COR-L47 (cell line): ENCODE results near the gene PCDHA1.
"Not testable (repeated sequence)": the region's sequence is repeated elsewhere in the genome, so short reads cannot be mapped to it uniquely, and the experiment has no call there.

Source experiments
- DNase-seq: peaks from one replicate; lab custom pipeline; 2025; lab: John Stamatoyannopoulos, UW

Gene PCDHA1

DNA sequence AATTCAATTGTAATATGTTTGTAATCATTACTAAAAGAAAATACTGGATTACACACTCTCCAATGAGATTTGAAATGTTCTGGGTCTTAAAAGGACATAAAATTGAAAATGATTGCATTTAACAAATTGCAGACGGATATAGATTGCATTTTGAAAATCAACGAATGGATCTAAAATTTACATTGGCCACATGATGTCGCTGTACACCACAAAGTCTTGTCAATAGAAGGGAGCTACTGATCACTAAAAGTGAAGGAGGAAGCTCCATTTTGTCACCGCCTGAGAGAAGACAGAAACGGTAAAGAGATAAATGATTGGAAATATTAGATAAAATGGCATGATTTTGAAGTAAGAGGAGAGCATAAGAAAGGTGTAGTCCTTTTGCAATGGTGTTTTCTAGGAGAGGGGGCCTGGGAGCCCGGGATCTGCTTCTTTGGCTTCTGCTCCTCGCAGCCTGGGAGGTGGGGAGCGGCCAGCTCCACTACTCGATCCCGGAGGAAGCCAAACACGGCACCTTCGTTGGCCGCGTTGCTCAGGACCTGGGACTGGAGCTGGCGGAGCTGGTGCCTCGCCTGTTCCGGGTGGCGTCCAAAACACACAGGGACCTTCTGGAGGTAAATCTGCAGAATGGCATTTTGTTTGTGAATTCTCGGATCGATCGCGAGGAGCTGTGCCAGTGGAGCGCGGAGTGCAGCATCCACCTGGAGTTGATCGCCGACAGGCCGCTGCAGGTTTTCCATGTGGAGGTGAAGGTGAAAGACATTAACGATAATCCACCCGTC, at the start of gene PCDHA1:
TSS of gene PCDHA1 (plus strand) at position 236 of the 782 bp plus-strand sequence.
- no peak for DNase-seq

DNA sequence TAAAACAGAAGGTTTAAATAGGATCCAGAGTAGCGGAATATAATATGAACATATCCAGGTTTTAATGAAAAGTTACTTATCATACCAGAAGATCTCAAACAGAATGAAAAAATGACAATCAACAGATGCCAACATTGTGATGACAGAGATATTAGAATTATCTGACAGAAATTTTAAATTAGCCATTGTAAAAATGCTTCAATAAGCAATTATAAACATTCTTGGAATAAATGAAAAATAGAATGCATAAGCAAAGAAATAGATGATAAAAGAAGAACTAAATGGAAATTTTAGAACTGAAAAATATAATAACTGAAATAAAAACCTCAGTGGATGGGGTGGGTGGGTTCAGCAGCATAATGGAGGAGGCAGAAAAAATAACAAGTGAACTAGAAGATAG, 48.5 kb upstream of the PCDHA1 start:
- DNase-seq = no peak

DNA sequence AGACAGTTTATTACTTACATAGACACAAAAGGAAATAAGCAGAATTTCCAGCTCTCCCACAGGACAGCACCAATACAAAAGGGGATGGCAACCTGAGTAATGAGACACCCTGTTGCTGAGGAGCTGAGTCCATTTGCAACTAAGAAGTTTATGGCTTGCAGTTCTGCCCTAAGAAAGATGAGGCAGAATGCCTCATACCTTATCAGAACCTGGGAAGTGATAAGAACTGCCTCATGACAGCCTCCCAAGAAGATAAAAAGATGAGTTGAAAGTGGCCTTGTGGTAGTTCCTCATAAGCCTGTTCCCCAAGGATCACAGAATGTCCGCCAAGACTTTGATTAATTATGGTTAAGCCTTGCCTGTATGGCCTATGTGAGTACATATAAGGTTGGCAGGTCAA, 44.0 kb upstream of the PCDHA1 start:
- DNase-seq = no peak

DNA sequence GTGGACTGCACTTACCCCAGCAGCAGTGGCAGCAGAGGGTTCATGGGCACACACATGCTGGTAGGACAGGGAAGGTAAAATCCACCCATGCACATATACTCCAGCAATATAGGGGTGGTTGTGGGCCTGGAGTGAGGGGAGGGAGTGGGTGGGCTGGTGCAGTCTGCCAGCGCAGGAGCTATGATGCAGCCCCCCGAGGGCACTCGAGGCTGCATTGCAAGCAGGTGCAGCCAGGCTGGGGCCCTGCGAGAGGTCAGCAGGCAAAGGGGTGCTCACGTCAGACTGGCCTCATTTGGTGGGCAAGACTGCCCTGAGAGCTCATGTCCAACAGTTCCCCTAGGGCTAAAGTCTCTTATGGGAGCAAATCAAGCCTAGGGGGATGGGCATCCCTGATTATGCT, 32.4 kb upstream of the PCDHA1 start:
- no peak for DNase-seq

DNA sequence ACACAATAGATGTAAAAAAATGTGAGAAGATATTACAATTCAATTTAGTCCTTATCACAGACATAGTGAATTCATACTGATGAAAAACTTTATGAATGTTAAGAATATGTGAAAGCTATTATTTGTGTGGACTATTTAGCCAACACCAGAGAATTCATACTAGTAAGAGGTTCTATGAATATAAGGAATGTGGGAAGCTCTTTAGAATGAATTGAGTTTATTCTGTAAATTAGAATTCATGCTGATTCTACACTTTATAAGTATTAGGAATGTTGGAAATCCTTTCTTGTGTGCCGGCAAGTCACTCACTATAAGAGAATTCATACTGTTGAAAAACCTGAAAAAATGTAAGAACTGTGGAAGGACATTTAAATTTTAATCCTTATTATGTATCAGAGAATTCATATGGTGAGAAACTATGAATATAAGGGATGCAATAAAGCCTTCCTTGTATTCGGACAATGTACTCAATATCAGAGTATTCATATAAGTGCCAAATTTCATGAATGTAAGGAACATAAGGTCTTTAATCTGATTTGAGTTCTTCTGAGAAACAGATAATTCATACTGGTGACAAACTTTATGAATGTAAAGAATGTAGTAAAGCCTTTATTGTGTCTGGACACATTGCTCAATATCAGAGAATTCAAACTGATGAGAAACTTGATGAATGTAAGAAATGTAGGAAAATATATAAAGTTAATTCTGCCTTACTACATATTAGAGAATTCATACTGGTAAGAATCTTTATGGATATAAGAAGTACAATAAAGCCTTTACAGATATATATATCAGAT, 21.6 kb upstream of the PCDHA1 start:
- no peak for DNase-seq

DNA sequence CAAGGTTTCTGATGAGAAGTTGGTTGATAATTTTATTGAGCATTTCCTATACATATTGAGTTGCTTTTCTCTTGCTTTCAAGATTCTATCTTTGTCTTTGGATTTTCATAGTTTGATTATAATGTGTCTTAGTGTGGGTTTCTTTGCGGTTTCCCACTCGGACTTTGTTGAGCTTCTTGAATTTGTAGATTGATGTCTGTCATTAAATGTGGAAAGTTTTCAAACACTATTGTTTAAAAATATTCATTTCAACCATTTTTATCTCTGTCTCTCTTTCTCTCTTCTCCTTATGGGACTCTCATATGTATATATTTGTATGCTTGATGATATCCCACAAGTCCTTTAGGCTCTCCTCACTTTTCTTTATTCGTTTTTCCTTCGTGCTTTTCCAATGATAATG, 18.5 kb upstream of the PCDHA1 start:
- no peak for DNase-seq

DNA sequence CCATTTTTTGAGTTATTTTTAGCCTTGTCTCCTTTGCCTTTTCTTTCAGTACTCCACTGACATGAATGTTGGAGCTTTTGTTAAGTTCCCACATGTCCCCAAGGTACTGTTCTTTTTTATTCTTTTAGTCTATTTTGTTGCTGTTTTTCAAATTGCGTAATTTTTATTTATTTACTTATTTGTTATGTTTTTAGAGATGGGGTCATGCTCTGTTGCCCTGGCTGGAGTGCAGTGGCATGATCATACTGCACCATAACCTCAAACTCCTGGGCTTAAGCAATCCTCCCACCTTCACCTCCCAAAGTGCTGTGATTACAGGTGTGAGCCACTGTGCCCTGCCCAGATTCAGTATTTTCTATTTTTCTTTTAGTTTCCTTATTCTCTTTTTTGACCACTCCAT, 5.4 kb upstream of the PCDHA1 start:
- no peak for DNase-seq

DNA sequence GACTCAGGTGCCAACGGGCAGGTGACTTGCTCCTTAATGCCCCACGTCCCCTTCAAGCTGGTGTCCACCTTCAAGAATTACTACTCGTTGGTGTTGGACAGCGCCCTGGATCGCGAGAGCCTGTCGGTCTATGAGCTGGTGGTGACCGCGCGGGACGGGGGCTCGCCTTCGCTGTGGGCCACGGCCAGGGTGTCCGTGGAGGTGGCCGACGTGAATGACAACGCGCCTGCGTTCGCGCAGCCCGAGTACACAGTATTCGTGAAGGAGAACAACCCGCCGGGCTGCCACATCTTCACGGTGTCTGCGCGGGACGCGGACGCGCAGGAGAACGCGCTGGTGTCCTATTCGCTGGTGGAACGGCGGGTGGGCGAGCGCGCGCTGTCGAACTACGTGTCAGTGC, 1.5 kb downstream of the PCDHA1 start:
- not testable (repeated sequence) for DNase-seq

DNA sequence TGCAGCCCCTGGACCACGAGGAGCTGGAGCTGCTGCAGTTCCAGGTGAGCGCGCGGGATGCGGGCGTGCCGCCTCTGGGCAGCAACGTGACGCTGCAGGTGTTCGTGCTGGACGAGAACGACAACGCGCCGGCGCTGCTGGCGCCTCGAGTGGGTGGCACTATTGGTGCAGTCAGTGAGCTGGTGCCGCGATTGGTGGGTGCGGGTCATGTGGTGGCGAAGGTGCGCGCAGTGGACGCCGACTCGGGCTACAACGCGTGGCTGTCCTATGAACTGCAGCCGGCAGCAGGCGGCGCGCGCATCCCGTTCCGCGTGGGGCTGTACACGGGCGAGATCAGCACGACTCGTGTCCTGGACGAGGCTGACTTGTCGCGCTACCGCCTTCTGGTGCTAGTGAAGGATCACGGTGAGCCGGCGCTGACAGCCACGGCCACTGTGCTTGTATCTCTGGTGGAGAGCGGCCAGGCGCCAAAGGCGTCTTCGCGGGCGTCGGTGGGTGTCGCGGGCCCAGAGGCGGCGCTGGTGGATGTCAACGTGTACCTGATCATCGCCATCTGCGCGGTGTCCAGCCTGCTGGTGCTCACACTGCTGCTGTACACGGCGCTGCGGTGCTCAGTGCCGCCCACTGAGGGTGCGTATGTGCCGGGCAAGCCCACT, 2.0 kb downstream of the PCDHA1 start:
- DNase-seq = not testable (repeated sequence)

DNA sequence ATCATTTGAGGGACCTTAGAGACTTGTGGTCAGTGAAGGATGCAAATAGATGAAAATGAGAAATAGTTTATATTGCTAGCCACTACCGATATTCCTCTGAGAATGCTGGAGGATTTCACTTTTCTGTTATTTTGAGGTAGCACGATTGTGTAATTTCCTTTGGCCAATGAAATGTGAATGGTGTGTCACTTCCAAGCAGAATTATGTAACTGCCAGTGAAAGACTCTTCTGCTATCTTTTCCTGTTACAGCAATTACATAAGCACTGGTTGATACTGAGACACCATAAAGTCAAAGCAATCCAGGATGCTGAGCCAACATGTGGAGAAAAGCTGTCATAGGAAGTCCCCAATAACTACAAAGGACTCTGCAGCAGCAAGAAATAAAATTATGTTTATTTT, 5.1 kb downstream of the PCDHA1 start:
- DNase-seq = no peak

DNA sequence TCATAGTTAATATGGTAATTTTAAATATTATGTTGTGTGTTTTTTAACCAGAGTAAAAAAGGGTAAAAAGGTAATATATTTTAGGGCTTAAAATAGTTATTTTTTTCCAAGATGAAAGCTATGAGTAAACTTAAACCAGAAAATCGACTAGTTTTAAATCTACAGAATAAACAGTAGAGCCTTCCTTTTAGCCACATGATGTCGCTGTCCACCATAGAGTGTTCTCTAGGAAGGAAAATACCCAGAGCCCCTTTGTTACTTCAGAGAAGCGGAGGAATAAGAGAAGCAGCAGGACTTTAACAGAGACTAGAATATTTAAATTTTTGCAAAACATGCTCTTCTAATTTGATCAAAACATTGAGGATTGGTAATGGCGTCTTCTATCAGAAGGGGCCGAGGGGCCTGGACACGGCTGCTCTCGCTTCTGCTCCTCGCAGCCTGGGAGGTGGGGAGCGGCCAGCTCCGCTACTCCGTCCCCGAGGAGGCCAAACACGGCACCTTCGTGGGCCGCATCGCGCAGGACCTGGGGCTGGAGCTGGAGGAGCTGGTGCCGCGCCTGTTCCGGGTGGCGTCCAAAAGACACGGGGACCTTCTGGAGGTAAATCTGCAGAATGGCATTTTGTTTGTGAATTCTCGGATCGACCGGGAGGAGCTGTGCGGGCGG, 8.8 kb downstream of the PCDHA1 start, which contains the start of gene PCDHA2:
TSS of gene PCDHA2 (plus strand) at position 258 of the 664 bp plus-strand sequence.
- DNase-seq = no peak

DNA sequence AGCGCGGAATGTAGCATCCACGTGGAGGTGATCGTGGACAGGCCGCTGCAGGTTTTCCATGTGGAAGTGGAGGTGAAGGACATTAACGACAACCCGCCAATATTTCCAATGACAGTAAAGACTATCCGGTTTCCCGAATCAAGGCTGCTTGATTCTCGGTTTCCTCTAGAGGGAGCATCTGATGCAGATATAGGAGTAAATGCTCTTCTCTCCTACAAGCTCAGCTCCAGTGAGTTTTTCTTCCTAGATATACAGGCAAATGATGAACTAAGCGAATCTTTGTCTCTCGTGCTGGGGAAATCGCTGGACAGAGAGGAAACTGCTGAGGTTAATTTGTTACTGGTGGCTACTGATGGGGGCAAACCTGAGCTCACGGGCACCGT, 9.3 kb downstream of the PCDHA1 start:
- no peak for DNase-seq

DNA sequence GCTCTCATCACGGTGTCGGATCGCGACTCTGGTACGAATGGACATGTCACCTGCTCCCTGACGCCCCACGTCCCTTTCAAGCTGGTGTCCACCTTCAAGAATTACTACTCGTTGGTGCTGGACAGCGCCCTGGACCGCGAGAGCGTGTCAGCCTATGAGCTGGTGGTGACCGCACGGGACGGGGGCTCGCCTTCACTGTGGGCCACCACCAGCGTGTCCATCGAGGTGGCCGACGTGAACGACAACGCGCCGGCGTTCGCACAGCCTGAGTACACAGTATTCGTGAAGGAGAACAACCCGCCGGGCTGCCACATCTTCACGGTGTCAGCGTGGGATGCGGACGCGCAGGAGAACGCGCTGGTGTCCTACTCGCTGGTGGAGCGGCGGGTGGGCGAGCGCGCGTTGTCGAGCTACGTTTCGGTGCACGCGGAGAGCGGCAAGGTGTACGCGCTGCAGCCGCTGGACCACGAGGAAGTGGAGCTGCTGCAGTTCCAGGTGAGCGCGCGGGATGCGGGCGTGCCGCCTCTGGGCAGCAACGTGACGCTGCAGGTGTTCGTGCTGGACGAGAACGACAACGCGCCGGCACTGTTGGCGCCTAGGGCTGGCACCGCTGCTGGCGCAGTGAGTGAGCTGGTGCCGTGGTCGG, 10.3 kb downstream of the PCDHA1 start:
- not testable (repeated sequence) for DNase-seq

DNA sequence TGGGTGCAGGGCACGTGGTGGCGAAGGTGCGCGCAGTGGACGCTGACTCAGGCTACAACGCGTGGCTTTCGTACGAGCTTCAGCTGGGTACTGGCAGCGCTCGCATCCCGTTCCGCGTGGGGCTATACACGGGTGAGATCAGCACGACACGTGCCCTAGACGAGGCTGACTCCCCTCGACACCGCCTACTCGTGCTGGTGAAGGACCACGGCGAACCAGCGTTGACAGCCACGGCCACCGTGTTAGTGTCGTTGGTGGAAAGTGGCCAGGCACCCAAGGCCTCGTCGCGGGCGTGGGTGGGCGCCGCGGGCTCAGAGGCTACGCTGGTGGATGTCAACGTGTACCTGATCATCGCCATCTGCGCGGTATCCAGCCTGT, 10.8 kb downstream of the PCDHA1 start:
- no peak for DNase-seq

DNA sequence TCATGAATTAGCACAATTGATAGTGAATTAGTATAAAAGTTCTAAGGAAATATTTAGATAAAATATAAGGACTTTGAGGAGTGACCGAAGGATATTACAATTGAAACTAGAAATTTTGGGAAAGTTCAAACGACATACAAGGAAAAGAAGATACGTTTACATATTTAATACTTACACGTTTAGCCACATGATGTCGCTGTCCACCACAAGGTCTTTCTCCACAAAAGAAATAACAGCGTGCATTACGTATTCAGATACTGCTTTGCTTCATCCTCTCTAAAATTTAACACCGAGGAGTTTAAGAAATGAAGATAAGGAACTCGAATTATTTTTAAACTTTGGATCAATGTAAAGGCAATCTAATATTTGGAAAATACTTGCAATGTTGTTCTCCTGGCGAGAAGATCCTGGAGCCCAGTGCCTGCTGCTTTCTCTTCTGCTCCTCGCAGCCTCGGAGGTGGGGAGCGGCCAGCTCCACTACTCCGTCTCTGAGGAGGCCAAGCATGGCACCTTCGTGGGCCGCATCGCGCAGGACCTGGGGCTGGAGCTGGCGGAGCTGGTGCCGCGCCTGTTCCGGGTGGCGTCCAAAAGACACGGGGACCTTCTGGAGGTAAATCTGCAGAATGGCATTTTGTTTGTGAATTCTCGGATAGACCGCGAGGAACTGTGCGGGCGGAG, 15.0 kb downstream of the PCDHA1 start, which contains the start of gene PCDHA3:
TSS of gene PCDHA3 (plus strand) at position 242 of the 678 bp plus-strand sequence.
- no peak for DNase-seq

DNA sequence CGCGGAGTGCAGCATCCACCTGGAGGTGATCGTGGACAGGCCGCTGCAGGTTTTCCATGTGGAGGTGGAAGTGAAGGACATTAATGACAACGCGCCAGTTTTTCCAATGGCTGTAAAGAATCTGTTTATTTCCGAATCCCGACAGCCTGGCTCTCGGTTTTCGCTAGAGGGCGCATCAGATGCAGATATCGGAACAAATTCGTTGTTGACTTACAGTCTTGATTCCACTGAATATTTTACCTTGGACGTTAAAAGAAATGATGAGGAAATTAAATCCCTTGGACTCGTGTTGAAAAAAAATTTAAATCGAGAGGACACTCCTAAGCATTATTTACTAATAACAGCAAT, 15.5 kb downstream of the PCDHA1 start:
- no peak for DNase-seq

DNA sequence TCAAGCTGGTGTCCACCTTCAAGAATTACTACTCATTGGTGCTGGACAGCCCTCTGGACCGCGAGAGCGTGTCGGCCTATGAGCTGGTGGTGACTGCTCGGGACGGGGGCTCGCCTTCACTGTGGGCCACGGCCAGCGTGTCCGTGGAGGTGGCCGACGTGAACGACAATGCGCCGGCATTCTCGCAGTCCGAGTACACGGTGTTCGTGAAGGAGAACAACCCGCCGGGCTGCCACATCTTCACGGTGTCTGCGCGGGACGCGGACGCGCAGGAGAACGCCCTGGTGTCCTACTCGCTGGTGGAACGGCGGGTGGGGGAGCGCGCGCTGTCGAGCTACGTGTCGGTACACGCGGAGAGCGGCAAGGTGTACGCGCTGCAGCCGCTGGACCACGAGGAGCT, 16.4 kb downstream of the PCDHA1 start:
- DNase-seq = not testable (repeated sequence)

DNA sequence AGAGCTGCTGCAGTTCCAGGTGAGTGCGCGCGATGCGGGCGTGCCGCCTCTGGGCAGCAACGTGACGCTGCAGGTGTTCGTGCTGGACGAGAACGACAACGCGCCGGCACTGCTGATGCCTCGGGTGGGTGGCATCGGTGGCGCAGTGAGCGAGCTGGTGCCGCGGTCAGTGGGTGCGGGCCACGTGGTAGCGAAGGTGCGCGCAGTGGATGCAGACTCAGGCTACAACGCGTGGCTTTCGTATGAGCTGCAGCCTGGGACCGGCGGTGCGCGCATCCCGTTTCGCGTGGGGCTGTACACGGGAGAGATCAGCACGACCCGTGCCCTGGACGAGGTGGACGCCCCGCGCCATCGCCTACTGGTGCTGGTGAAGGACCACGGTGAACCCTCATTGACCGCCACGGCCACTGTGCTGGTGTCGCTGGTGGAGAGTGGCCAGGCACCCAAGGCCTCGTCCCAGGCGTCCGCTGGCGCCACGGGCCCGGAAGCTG, 16.9 kb downstream of the PCDHA1 start:
- DNase-seq = no peak

DNA sequence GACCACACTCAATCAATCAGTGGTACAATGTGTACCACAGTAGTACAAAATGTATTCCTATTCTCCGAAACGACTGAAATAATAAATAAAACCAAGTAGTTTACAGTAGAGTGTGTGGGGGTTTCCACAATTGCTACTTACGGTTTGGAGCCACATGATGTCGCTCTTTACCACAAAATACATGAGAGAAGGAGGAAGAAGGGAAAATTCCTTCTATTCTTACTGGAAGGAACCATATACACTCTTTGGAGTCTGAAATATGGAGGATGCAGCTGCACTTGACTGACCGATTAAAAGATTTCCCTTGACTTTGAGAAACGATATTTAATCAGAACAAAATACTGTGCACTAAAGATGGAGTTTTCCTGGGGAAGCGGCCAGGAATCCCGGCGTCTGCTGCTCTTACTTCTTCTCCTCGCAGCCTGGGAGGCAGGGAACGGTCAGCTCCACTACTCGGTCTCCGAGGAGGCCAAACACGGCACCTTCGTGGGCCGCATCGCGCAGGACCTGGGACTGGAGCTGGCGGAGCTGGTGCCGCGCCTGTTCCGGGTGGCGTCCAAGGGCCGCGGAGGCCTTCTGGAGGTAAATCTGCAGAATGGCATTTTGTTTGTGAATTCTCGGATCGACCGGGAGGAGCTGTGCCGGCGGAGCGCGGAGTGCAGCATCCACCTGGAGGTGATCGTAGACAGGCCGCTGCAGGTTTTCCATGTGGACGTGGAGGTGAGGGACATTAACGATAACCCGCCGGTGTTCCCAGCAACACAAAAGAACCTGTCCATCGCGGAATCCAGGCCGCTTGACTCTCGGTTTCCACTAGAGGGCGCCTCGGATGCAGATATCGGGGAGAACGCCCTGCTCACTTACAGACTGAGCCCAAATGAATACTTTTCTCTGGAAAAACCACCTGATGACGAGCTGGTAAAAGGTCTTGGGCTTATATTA, 21.2 kb downstream of the PCDHA1 start, which contains the start of gene PCDHA4:
TSS of gene PCDHA4 (plus strand) at position 235 of the 942 bp plus-strand sequence.
- no peak for DNase-seq
